ENCODE measurements around the gene IRAK3.

Gene IRAK3

GRCh38 chr12:66154776-66155175 is 34.2 kb upstream of the IRAK3 start:
- H3K9ac ChIP-seq: no peak overlapping the region
- H3K27ac ChIP-seq: no peak overlapping the region
- no peak for TF ChIP-seq Cebpa-rat (IDR thresholded peaks at IDR 0.05)
- peaks cover 4% of the 10 kb centered on the region; the same call in 1 of the 2 replicates for H3K4me1 ChIP-seq
- H3K36me3 ChIP-seq: peaks cover 34% of the 10 kb centered on the region
- H3K4me3 ChIP-seq: no peak overlapping the region
- H3K4me2 ChIP-seq: no peak overlapping the region
- peaks cover 7% of the 10 kb centered on the region; the same call in 1 of the 2 replicates for H4K20me1 ChIP-seq
- H3K9me3 ChIP-seq: peaks cover 12% of the 10 kb centered on the region
- H3K27me3 ChIP-seq: no peaks in the 10 kb centered on the region

GRCh38 chr12:66156654-66157053 is 32.4 kb upstream of the IRAK3 start:
- no peak for TF ChIP-seq Cebpa-rat (IDR thresholded peaks at IDR 0.05)
- no peak overlapping the region for H3K4me3 ChIP-seq
- peaks cover 23% of the 10 kb centered on the region for H3K9me3 ChIP-seq
- peaks cover 7% of the 10 kb centered on the region; the same call in 1 of the 2 replicates for H4K20me1 ChIP-seq
- H3K4me2 ChIP-seq: no peak overlapping the region
- H3K9ac ChIP-seq: no peak overlapping the region
- no peak overlapping the region for H3K27ac ChIP-seq
- no peaks in the 10 kb centered on the region for H3K4me1 ChIP-seq
- peaks cover 34% of the 10 kb centered on the region for H3K36me3 ChIP-seq
- no peaks in the 10 kb centered on the region for H3K27me3 ChIP-seq

GRCh38 chr12:66159123-66159522 is 29.9 kb upstream of the IRAK3 start:
- no peak overlapping the region for H3K4me3 ChIP-seq
- peaks cover 34% of the 10 kb centered on the region for H3K36me3 ChIP-seq
- no peaks in the 10 kb centered on the region for H3K4me1 ChIP-seq
- no peak overlapping the region for H3K27ac ChIP-seq
- H3K9me3 ChIP-seq: peaks cover 36% of the 10 kb centered on the region
- no peak overlapping the region for H3K4me2 ChIP-seq
- H3K9ac ChIP-seq: no peak overlapping the region
- peaks cover 7% of the 10 kb centered on the region; the same call in 1 of the 2 replicates for H4K20me1 ChIP-seq
- TF ChIP-seq Cebpa-rat (IDR thresholded peaks at IDR 0.05): no peak
- H3K27me3 ChIP-seq: no peaks in the 10 kb centered on the region

- H3K9me3 ChIP-seq: peaks cover 52% of the 10 kb centered on the region
- no peak overlapping the region for H3K27ac ChIP-seq
- no peak overlapping the region for H3K4me2 ChIP-seq
Measured at GRCh38 chr12:66160704-66161103, 28.3 kb upstream of the IRAK3 start.

GRCh38 chr12:66162701-66163100 is 26.3 kb upstream of the IRAK3 start:
- Histone ChIP-seq H3K27ac (no peak overlapping the region), H3K4me2 (no peak overlapping the region), H4K20me1 (no peaks in the 10 kb centered on the region)

More at GRCh38 chr12:66160704-66161103, 28.3 kb upstream of the IRAK3 start:
- TF ChIP-seq Cebpa-rat (IDR thresholded peaks at IDR 0.05): no peak
- Histone ChIP-seq H3K9ac (no peak overlapping the region), H4K20me1 (no peaks in the 10 kb centered on the region), H3K27me3 (no peaks in the 10 kb centered on the region), H3K4me3 (no peak overlapping the region), H3K4me1 (no peaks in the 10 kb centered on the region), H3K36me3 (peaks cover 41% of the 10 kb centered on the region)

GRCh38 chr12:66163289-66163688 is 25.7 kb upstream of the IRAK3 start:
- H3K27ac ChIP-seq: no peak overlapping the region
- no peaks in the 10 kb centered on the region for H3K27me3 ChIP-seq
- H3K4me1 ChIP-seq: peaks cover 9% of the 10 kb centered on the region
- peaks cover 69% of the 10 kb centered on the region for H3K9me3 ChIP-seq
- H3K9ac ChIP-seq: no peak overlapping the region
- H4K20me1 ChIP-seq: no peaks in the 10 kb centered on the region
- peaks cover 53% of the 10 kb centered on the region for H3K36me3 ChIP-seq
- H3K4me3 ChIP-seq: no peak overlapping the region
- TF ChIP-seq Cebpa-rat (IDR thresholded peaks at IDR 0.05): no peak
- H3K4me2 ChIP-seq: no peak overlapping the region

More at GRCh38 chr12:66162701-66163100, 26.3 kb upstream of the IRAK3 start:
- peaks cover 52% of the 10 kb centered on the region for H3K36me3 ChIP-seq
- no peak overlapping the region for H3K9ac ChIP-seq
- H3K4me3 ChIP-seq: no peak overlapping the region
- peaks cover 69% of the 10 kb centered on the region for H3K9me3 ChIP-seq
- TF ChIP-seq Cebpa-rat (IDR thresholded peaks at IDR 0.05): no peak
- H3K4me1 ChIP-seq: peaks cover 3% of the 10 kb centered on the region; the same call in 1 of the 2 replicates
- H3K27me3 ChIP-seq: no peaks in the 10 kb centered on the region

- no peak for TF ChIP-seq Cebpa-rat (IDR thresholded peaks at IDR 0.05)
- H3K27ac ChIP-seq: no peak overlapping the region
- peaks cover 60% of the 10 kb centered on the region for H3K9me3 ChIP-seq
- H3K4me2 ChIP-seq: no peak overlapping the region
- peaks cover 13% of the 10 kb centered on the region for H3K4me1 ChIP-seq
- H4K20me1 ChIP-seq: no peaks in the 10 kb centered on the region
- H3K36me3 ChIP-seq: peaks cover 43% of the 10 kb centered on the region
- no peak overlapping the region for H3K4me3 ChIP-seq
- H3K27me3 ChIP-seq: no peaks in the 10 kb centered on the region
- no peak overlapping the region for H3K9ac ChIP-seq
Measured at GRCh38 chr12:66164349-66164821, 24.6 kb upstream of the IRAK3 start.

- peaks cover 36% of the 10 kb centered on the region for H3K36me3 ChIP-seq
- H3K27ac ChIP-seq: no peak overlapping the region
- no peaks in the 10 kb centered on the region for H3K27me3 ChIP-seq
- H4K20me1 ChIP-seq: no peaks in the 10 kb centered on the region
- peaks cover 13% of the 10 kb centered on the region for H3K4me1 ChIP-seq
- H3K9ac ChIP-seq: no peak overlapping the region
- no peak for TF ChIP-seq Cebpa-rat (IDR thresholded peaks at IDR 0.05)
- peaks cover 57% of the 10 kb centered on the region for H3K9me3 ChIP-seq
- no peak overlapping the region for H3K4me2 ChIP-seq
- H3K4me3 ChIP-seq: no peak overlapping the region
Measured at GRCh38 chr12:66165141-66165540, 23.9 kb upstream of the IRAK3 start.

- Histone ChIP-seq H3K27me3 (no peaks in the 10 kb centered on the region), H4K20me1 (no peaks in the 10 kb centered on the region), H3K9ac (no peak overlapping the region), H3K4me3 (no peak overlapping the region), H3K4me2 (no peak overlapping the region), H3K27ac (no peak overlapping the region), H3K9me3 (peaks cover 47% of the 10 kb centered on the region), H3K4me1 (peaks cover 20% of the 10 kb centered on the region), H3K36me3 (peaks cover 25% of the 10 kb centered on the region)
- no peak for TF ChIP-seq Cebpa-rat (IDR thresholded peaks at IDR 0.05)
Measured at GRCh38 chr12:66166561-66166960, 22.5 kb upstream of the IRAK3 start.

- Histone ChIP-seq H3K4me3 (peak overlapping the region; percentile 70), H3K9me3 (peaks cover 44% of the 10 kb centered on the region), H4K20me1 (no peaks in the 10 kb centered on the region), H3K27me3 (no peaks in the 10 kb centered on the region), H3K36me3 (peaks cover 25% of the 10 kb centered on the region), H3K4me1 (peaks cover 20% of the 10 kb centered on the region), H3K4me2 (peak overlapping the region; percentile 74), H3K27ac (peak overlapping the region; percentile 98), H3K9ac (peak overlapping the region; percentile 86)
- TF ChIP-seq Cebpa-rat (IDR thresholded peaks at IDR 0.05): no peak
Measured at GRCh38 chr12:66168410-66168809, 20.6 kb upstream of the IRAK3 start.
